GM18519 (cell line): ENCODE data around the gene ADAMTS17.

Experiments used
- ATAC-seq: cut with Tn5 transposase; IDR thresholded peaks from one replicate; pipeline ENCODE4 v1.9.1; 2021; ENCODE audit warnings: mild to moderate bottlenecking, moderate library complexity; ENCODE audit not compliant: unreplicated experiment, low FRiP score

ADAMTS17 gene

GRCh38 chr15:100281096-100281917, 60.5 kb downstream of the ADAMTS17 start:
- no peak for ATAC-seq

DNA sequence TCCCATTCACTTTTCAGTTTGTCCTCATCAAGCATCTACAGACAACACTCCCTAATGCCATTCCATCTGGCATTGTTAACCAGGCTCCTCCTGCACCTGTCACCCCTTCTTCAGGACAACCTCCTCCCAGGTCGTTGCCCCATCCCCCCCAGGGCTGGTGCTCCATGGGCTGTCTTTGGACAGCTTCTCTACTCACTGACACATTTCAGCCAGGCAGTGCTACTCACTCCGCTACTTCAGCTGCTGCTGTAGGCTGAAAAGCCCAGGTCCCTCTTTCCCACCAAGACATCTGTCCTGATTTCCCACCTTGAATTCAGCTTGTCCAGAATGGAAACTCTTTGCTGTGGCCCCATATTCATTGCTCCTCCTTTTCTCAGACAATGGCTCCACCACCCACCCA, 61.9 kb downstream of the ADAMTS17 start:
- no peak for ATAC-seq

DNA sequence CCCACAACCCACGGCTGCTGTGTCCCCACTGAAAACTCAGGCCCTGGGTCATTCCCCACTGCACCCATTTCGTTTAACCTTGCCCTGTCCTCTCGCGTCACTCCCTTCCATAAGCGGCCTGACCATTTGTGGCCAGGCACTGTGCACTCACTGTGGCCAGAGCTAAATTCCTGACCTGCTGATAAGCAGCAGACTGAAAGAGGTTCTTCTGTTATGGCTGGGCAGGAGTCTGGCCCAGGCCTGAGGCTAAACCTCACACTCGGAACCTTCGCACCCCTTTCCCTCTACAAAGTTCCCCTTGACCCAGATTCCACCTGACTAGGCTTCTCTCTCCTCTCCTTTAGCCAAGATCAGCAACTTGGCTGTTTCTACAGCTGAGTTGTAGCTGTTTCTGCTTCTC, 62.3 kb downstream of the ADAMTS17 start:
- ATAC-seq: no peak

DNA sequence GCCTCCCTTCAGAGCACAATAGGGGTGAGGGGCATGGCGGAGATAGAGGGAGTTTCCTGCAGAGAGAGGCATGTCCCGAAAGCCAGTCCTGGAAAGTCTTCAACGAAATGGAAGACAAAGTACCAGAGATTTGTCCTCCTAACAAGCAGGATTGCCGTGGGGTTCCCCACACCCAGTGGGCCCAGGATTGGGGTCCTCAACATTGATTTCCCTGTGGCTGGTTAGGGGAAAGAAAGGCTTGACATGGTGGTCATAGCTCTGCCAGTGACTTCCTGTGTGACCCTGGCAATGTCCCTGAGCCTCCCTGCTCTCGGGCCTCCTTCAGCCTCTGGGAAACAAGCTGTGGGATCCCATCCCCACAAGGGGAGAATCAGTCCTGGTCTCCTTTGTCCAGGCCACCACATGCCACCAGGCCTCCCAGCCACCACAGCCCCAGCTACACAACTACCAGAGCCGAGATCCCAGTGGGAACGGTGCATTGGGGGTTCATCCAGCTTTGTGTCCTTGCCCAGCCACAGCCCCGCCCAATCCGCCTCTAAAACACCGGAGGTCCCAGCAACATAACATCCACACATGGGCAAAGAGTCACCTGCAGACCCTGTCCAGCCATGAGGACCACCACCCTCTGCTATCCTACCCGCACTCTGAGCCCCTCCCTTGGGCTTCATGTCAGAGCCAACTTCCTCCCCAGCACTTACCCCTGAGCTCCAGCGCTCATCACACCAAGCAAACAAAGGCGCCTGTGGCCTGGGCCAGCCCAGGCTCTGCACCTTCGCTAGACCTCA, 63.0 kb downstream of the ADAMTS17 start:
- ATAC-seq: no peak

- ATAC-seq: no peak
Measured at GRCh38 chr15:100277087-100277855, 64.5 kb downstream of the ADAMTS17 start.

DNA sequence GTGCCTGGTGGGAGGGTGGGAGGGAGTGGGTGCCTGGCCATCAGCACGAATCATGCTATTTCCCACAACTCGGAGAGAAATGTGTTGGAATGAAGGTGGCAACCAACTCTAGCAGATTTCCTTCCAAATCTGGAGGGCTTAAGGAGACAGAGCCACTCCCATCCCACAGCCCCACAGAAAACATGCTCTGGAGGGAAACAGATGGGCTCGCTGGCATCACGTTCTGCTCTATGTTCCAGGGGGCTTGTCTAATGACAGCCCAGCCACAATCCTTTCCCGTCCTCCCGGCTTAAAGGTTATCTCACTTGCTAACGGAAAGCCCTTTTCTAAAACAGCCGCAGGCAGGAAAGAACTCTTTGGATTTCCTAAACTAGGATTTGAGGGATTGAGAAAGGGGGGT, 65.3 kb downstream of the ADAMTS17 start:
- ATAC-seq: no peak

- ATAC-seq: no peak
Measured at GRCh38 chr15:100275641-100276040, 66.1 kb downstream of the ADAMTS17 start.

GRCh38 chr15:100269831-100270230, 71.9 kb downstream of the ADAMTS17 start:
- no peak for ATAC-seq

GRCh38 chr15:100266166-100266565, 75.6 kb downstream of the ADAMTS17 start:
- no peak for ATAC-seq

DNA sequence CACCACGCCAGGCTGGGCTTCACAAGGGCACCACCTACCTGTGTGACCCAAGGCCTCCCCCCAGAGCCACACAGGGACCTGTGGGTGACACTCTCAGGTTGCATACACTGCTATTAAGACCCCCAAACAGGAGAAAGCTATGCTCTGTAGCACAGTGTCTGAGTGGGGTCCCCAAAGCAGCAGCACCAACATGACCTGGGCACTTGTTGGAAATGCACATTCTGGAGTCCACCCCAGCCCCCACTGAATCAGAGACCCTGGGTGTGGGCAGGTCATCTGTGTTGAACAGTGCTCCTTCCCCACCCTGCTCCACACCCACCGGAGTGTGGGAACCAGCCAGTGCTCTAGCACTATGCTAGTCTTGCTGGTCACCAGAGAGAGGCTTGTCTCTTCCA, 76.1 kb downstream of the ADAMTS17 start:
- no peak for ATAC-seq

DNA sequence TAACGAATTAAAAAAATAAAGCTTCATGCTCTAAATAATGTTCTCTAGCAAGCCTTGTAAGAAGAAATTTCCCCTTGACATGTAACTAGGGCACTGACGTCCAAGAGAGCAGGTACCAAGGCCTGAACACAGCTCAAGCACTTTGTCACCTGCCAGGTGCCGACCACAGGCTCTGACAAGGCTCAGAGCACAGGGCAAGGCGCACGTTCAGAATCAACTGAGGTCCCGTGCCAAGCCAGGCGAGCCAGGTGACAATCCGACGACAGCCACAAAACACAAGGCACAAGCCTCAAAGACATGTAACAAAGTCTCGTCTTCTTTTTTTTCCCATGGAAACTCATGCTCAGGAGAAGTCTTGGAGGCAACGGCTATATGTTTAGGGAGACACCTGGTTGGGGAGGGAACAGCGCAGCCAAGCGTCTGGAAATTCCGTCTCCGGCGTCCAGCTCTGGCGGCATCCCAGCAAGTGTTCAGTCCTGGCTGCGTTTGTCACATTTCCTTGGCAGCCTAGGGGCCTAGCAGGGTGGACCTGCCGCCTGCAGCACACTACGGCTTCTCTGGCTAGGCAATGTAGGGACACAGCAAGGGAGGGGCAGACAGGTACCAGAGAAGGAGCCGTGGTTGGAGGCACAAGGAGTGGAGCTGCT, 76.7 kb downstream of the ADAMTS17 start:
- ATAC-seq: no peak

- no peak for ATAC-seq
Measured at GRCh38 chr15:100263721-100264455, 77.9 kb downstream of the ADAMTS17 start.

GRCh38 chr15:100263031-100263430, 78.7 kb downstream of the ADAMTS17 start:
- ATAC-seq: no peak

- ATAC-seq: no peak
Measured at GRCh38 chr15:100261302-100262240, 80.2 kb downstream of the ADAMTS17 start.

DNA sequence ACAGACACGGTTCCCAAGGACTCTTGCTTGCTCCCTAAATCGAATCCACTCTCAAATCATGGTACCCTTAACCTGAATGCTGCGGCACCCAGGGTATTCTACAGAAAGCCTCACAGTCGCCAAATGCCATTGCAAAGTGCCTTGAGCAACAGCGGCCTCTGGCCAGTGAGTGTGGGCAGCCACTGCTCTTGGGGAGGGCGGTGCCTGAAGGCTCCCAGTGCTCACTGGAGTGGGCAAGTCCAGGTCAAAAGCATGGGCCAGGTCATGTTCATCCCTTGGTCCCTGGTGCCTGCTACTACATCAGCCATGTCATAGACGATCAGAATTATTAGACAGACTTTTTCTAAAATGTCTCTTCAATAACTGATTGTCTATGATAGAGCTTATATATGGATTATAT, 82.5 kb downstream of the ADAMTS17 start:
- ATAC-seq: no peak

- no peak for ATAC-seq
Measured at GRCh38 chr15:100256970-100257650, 84.7 kb downstream of the ADAMTS17 start.

DNA sequence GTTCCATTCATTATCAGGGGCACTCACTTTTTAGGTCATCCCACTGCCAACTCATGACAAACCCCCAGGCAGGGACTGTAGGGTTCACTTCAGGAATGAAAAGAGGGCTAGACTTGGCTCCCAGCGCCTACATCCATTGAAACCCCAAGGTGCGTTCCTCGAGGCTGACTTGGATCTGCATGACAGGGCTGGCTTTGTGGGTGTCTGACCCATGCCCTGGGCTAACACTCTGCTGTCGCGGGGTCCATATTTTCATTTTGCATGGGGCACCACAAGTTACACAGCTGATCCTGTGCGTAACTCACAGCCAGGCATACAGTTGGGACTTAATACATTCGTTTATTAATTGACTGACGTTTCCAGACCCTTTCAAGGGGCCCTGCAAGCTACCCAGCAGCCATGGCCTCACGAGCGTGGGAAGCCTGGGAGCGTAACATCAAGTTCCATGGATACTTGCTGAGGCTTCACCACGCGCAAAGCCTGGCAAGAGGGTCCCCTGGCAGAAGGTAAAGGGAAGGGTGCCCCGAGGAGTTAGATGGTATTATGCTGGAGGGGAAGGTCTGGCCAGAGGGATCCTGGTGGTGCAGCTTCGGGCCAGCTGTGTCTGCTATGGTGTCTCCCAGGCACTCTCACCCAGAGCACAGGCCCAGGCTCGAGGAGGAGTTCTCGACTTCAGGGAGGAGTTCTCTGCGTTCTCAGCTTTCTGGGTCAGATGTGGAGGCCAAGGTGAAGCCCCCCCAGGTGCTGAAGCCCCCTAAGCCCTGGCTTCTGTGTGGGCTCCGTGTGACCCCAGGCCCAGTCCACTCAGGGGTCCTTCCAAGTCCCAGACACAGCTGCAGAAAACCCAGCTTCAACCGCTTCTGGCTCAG, 85.4 kb downstream of the ADAMTS17 start:
- ATAC-seq: no peak
